HepG2 (cell line): Measurements from ENCODE around the gene NXN. TPM values are rescaled to one million over a fixed set of nuclear protein-coding genes. Genes with fewer than 3 reads are reported as not detected.

Experiments used
- ATAC-seq: fragments of 200-7000 bp; cut with Tn5 transposase; 3 replicates; pipeline ENCODE4 v1.9.1; 2020; ENCODE audit warnings: mild to moderate bottlenecking, moderate library complexity
- BruUV-seq: library from RNA; stranded (reverse); fragments of 400-500 nt; replicated peaks from 2 replicates; lab custom pipeline; 2021; lab: Mats Ljungman, UMichigan
- CTCF ChIA-PET: fragments of 300-600 bp; formaldehyde crosslinking; extraction: SDS; loops from one replicate; lab custom pipeline; 2021; ENCODE audit warnings: low total read pairs, inconsistent platforms, low intra/inter-chr PET ratio; lab: Yijun Ruan, JAX
- POLR2A ChIA-PET: fragments of 350-600 bp; sonication (Branson Sonifier 250); formaldehyde crosslinking; loops from one replicate; lab custom pipeline; 2020; ENCODE audit warnings: antibody characterized with exemption, inconsistent platforms; lab: Yijun Ruan, JAX
- DNase-seq: peaks from one replicate; pipeline ENCODE4 v3.0.0-alpha.2; 2015; ENCODE audit warnings: low spot score
- FAIRE-seq: peaks from 3 replicates; lab custom pipeline; 2011; peaks lifted over from hg19 to GRCh38; lab: Jason Lieb, UNC
- H2AFZ ChIP-seq: one replicate; pipeline ENCODE4 v1.6.1; 2011; ENCODE audit warnings: low read length, inconsistent platforms
- H3K27ac ChIP-seq: fragments of 300-600 bp; 3 replicates; pipeline ENCODE4 v1.8.0; 2011; ENCODE audit warnings: mixed run types, mild to moderate bottlenecking, mixed read lengths, low read length, inconsistent platforms; ENCODE audit not compliant: insufficient read depth; ENCODE audit errors: extremely low read length
- H3K27me3 ChIP-seq, 2 experiments: fragments of 200-600 bp in 1 of 2; 2 replicates in 1 of 2; 3 replicates in 1 of 2; pipeline versions ENCODE4 v1.6.0 to v1.8.0; 2011; ENCODE audit warnings: low read length in 2 of 2, mild to moderate bottlenecking in 2 of 2, moderate library complexity in 2 of 2, inconsistent platforms in 1 of 2; ENCODE audit not compliant: insufficient read depth in 2 of 2, control insufficient read depth in 1 of 2
- H3K36me3 ChIP-seq, 2 experiments: fragments of 200-600 bp in 1 of 2; replicated peaks in 1 of 2; 2 replicates in 1 of 2; 3 replicates in 1 of 2; pipeline versions ENCODE4 v1.5.1 to v1.8.0; 2011; ENCODE audit warnings: low read length in 2 of 2, inconsistent platforms in 1 of 2; ENCODE audit not compliant: insufficient read depth in 2 of 2, control insufficient read depth in 1 of 2
- H3K4me1 ChIP-seq: 2 replicates; pipeline ENCODE4 v1.5.1; 2012; ENCODE audit warnings: low read length, inconsistent platforms; ENCODE audit not compliant: insufficient read depth
- H3K4me2 ChIP-seq: 2 replicates; pipeline ENCODE4 v1.6.0; 2011; ENCODE audit warnings: low read depth, low read length, inconsistent platforms
- H3K4me3 ChIP-seq, 3 experiments: fragments of 200-600 bp in 1 of 3; sonication (generic), shearing (Covaris generic) in 1 of 3; replicated peaks in 1 of 3; 2 replicates each; pipeline ENCODE4 v1.5.1; 2011 to 2016; ENCODE audit warnings: low read length in 3 of 3, inconsistent platforms in 2 of 3, low read depth in 2 of 3, mild to moderate bottlenecking in 2 of 3, control low read depth in 1 of 3, mixed read lengths in 1 of 3; ENCODE audit not compliant: insufficient read depth in 1 of 3
- H3K79me2 ChIP-seq: one replicate; pipeline ENCODE4 v1.6.1; 2011; ENCODE audit warnings: low read length, inconsistent platforms; ENCODE audit not compliant: insufficient read depth
- H3K9ac ChIP-seq: 2 replicates; pipeline ENCODE4 v1.6.0; 2011; ENCODE audit warnings: mild to moderate bottlenecking, low read depth, low read length, inconsistent platforms; ENCODE audit not compliant: insufficient read depth
- H3K9me3 ChIP-seq: 2 replicates; pipeline ENCODE4 v1.5.1; 2012; ENCODE audit warnings: mild to moderate bottlenecking, low read length
- H4K20me1 ChIP-seq: 2 replicates; pipeline ENCODE4 v1.6.0; 2011; ENCODE audit warnings: inconsistent platforms, mild to moderate bottlenecking, low read length, moderate library complexity; ENCODE audit not compliant: insufficient read depth
- AGO2 ChIP-seq: fragments of 200-400 bp; formaldehyde crosslinking; optimal IDR thresholded peaks from 2 replicates; pipeline ENCODE3; 2017; ENCODE audit warnings: mild to moderate bottlenecking, low read depth, low read length, moderate library complexity
- DPF2 ChIP-seq: sonication (generic); formaldehyde crosslinking; IDR thresholded peaks from 2 replicates; pipeline ENCODE4 v1.4.0; 2020; ENCODE audit warnings: mild to moderate bottlenecking, low read depth, missing genetic modification reagents, borderline replicate concordance
- PITX1 ChIP-seq: sonication (generic); formaldehyde crosslinking; IDR thresholded peaks from 2 replicates; pipeline ENCODE4 v1.5.1; 2020; ENCODE audit warnings: mild to moderate bottlenecking, missing genetic modification reagents
- RXRB ChIP-seq: IDR thresholded peaks from 2 replicates; pipeline ENCODE4 v1.6.1; 2016; ENCODE audit warnings: borderline replicate concordance, missing genetic modification reagents, missing compliant biosample characterization
- SATB2 ChIP-seq: sonication (generic); formaldehyde crosslinking; IDR thresholded peaks from 2 replicates; pipeline ENCODE4 v1.5.0; 2020; ENCODE audit warnings: missing genetic modification reagents
- ZFP36 ChIP-seq: fragments of 150-350 bp; IDR thresholded peaks from 2 replicates; pipeline ENCODE4 v1.6.1; 2018; ENCODE audit warnings: borderline replicate concordance, low read length, low read depth; ENCODE audit not compliant: partially characterized antibody
- WGBS: methylation state at CpG from one replicate; pipeline ENCODE4 v1.1.6; 2017; ENCODE audit warnings: low lambda C conversion rate; 5-methylcytosine and 5-hydroxymethylcytosine counted together
- in situ Hi-C: cut with HindIII; loops from 2 replicates; pipeline ENCODE4 v1.10.0; 2017; ENCODE audit warnings: low pct_unique_long_range_greater_than_20kb; ENCODE audit not compliant: extremely low pct_ligation_motif_present
- intact Hi-C: fragments of 100-400 bp; cut with micrococcal nuclease; formaldehyde crosslinking; loops from one replicate; pipeline ENCODE4 v1.10.0; 2022; ENCODE audit not compliant: unreplicated experiment
- polyA plus RNA-seq, 8 experiments: library from polyadenylated mRNA; depleted of rRNA in 3 of 8; stranded (reverse) in 7 of 8; unstranded in 1 of 8; fragments of >200 nt; fragmentation: Illumina TruSeq in 4 of 8; extraction: Trizol in 4 of 8; gene quantifications; 2 replicates each; pipeline versions ENCODE4 v1.2.1 to v1.2.3, GENCODE V29; 2011 to 2016; ENCODE audit warnings: low read depth in 4 of 8, missing spikeins in 1 of 8, mixed read lengths in 1 of 8; ENCODE audit not compliant: insufficient read depth in 1 of 8
- total RNA-seq, 5 experiments: library from RNA; depleted of rRNA; stranded (reverse); fragments of >200 nt; fragmentation: Illumina TruSeq; extraction: Trizol; gene quantifications; 2 replicates each; pipeline ENCODE4 v1.2.3, GENCODE V29; 2016; ENCODE audit warnings: low read depth in 1 of 5
- TF ChIP-seq, protein P1 (sequence below): sonication (generic); formaldehyde crosslinking; IDR thresholded peaks from 2 replicates; pipeline ENCODE4 v1.9.0; 2021; ENCODE audit warnings: missing genetic modification reagents, mild to moderate bottlenecking, borderline replicate concordance
- TF ChIP-seq, protein P2 (sequence below): IDR thresholded peaks from 2 replicates; pipeline ENCODE4 v1.6.1; 2012; ENCODE audit warnings: inconsistent platforms

The NXN gene
- total and polyA plus RNA-seq, 2 of the 13 experiments (the other 11 are each of a cell fraction or from before 2014, with no cell fraction given): 22.2 to 24.3 TPM

DNA sequence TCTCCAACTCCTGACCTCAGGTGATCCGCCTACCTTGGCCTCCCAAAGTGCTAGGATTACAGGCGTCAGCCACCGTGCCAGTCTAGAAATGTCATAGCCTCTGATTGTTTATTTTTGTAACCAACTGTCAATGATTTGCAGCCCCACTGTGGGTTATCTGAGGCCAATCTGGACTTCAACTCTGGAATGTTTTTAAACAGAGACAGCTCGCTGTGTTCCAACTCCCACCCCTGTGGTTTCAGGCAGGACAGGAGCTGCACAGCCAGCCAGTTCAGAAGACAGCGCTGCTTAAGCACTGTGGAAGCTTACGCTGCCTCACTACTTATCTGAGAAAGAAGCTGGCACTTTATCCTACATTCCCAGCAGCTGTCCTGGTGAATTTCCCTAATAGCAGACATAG lies 177.9 kb downstream of the NXN start (continued):
- no peak for TF ChIP-seq SATB2 (CRISPR knock-in tag)

DNA sequence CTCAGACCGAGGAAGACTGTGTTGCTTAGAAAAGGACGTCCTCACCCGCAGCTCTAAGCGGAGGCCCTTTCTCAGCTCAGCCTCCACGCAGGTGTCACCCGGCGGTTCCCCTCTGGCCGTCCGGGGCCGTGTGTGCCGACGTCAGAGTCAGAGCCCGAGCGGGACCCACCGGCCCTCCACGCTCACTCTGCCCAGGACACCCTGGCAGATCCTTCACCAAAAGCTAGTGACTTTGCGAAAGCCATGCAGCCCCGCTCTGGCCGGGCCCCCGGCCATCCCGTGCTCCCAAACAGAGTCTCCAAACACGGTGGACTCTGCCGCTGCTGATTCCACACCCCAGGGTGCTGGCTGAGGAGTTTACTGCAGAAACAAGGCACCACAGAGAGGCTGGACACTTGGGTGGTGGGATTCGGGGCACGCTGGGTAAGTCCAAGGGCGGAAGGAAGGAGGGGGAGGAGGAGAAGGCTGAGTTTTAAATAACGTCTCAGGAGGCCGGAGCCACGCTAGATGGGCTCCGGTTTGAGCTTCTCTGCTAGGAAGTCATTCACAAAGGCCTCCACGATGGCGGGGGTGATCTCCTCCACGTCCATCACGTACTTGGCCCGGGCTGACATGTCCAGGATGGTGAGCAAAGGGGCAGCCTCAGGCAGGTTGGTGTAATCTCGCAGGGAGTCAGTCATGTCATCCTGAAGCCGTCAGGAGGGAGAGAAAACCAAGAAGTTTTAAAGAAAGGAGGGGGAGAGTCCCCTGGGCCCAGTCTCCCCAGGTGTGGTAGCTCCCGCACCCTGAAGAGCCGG lies 178.9 kb downstream of the NXN start:
- POLR2A ChIA-PET: interaction anchor here (1.3 kb wide), 1 partner anchor 179 kb away, joined by 3 read pairs; the partner anchor contains the start of gene NXN
- no peak overlapping the region for H3K27ac ChIP-seq
- CTCF ChIA-PET: no interaction called here
- BruUV-seq: no TSS peak
- no peak overlapping the region for H3K4me3 ChIP-seq
- H4K20me1 ChIP-seq: no peaks in the 10 kb centered on the region
- H3K9me3 ChIP-seq: no peaks in the 10 kb centered on the region
- 95% methylated on average over 38 of the region's 39 CpGs for WGBS
- in situ Hi-C loops: no loop called here
- H3K79me2 ChIP-seq: no peaks in the 10 kb centered on the region
- intact Hi-C loops: no loop called here
- no peak for ATAC-seq
- no peak overlapping the region for H3K9ac ChIP-seq
- peaks cover 14% of the 10 kb centered on the region for H3K4me1 ChIP-seq
- H3K4me2 ChIP-seq: no peak overlapping the region
- H3K36me3 ChIP-seq: peaks cover 1 to 18% of the 10 kb centered on the region in 2 experiments; a peak in 3 of 5 replicates
- no peaks in the 10 kb centered on the region for H3K27me3 ChIP-seq
- TF ChIP-seq AGO2 (peak; percentile 32), PITX1 (CRISPR knock-in tag) (no peak), RXRB (CRISPR knock-in tag) (no peak), ZFP36 (no peak), DPF2 (CRISPR knock-in tag) (no peak)
- TF ChIP-seq, protein P1, sequence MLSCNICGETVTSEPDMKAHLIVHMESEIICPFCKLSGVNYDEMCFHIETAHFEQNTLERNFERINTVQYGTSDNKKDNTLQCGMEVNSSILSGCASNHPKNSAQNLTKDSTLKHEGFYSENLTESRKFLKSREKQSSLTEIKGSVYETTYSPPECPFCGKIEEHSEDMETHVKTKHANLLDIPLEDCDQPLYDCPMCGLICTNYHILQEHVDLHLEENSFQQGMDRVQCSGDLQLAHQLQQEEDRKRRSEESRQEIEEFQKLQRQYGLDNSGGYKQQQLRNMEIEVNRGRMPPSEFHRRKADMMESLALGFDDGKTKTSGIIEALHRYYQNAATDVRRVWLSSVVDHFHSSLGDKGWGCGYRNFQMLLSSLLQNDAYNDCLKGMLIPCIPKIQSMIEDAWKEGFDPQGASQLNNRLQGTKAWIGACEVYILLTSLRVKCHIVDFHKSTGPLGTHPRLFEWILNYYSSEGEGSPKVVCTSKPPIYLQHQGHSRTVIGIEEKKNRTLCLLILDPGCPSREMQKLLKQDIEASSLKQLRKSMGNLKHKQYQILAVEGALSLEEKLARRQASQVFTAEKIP (CRISPR knock-in tag): no peak
- TF ChIP-seq, protein P2, sequence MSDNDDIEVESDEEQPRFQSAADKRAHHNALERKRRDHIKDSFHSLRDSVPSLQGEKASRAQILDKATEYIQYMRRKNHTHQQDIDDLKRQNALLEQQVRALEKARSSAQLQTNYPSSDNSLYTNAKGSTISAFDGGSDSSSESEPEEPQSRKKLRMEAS: no peak
- DNase-seq: no peak
- no peak for FAIRE-seq
- no peak overlapping the region for H2AFZ ChIP-seq
